ENCODE results near the gene SUCO.
"Not testable (repeated sequence)": the region's sequence is repeated elsewhere in the genome, so short reads cannot be mapped to it uniquely, and the experiment has no call there.

DNA sequence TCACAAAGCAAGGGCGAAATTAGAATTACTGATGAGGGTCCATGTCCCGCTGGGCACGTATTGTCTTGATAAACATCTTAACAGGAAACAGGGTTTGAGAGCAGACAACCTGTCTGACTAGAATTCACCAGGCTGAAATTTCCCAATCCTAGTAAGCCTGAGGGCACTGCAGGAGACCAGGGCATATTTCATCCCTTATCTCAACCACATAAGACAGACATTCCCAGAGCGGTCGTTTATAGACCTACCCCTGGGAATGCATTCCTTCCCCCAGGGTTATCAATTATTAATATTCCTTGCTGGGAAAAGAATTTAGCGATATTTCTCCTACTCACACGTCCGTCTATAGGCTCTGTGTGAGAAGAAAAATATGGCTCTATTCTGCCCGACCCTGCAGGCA, 87.7 kb downstream of the SUCO start:
- TF ChIP-seq EZH2 (IDR thresholded peaks at IDR 0.05; ENCODE audit: low read length), result not testable (repeated sequence)
- TF ChIP-seq, protein P1, sequence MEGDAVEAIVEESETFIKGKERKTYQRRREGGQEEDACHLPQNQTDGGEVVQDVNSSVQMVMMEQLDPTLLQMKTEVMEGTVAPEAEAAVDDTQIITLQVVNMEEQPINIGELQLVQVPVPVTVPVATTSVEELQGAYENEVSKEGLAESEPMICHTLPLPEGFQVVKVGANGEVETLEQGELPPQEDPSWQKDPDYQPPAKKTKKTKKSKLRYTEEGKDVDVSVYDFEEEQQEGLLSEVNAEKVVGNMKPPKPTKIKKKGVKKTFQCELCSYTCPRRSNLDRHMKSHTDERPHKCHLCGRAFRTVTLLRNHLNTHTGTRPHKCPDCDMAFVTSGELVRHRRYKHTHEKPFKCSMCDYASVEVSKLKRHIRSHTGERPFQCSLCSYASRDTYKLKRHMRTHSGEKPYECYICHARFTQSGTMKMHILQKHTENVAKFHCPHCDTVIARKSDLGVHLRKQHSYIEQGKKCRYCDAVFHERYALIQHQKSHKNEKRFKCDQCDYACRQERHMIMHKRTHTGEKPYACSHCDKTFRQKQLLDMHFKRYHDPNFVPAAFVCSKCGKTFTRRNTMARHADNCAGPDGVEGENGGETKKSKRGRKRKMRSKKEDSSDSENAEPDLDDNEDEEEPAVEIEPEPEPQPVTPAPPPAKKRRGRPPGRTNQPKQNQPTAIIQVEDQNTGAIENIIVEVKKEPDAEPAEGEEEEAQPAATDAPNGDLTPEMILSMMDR (optimal IDR thresholded peaks at IDR 0.05 in 1 of 3, IDR thresholded peaks at IDR 0.05 in 1 of 3, conservative IDR thresholded peaks at IDR 0.05 in 1 of 3; ENCODE audit: extremely low read depth in 1 of 3, insufficient read depth in 2 of 3, low read length in 3 of 3), result not testable (repeated sequence)

Measured in keratinocyte (primary cell).